ENCODE results near the gene ADGRG7. TPM values are rescaled to one million over a fixed set of nuclear protein-coding genes. Genes with fewer than 3 reads are reported as not detected.
"Not testable (repeated sequence)": the region's sequence is repeated elsewhere in the genome, so short reads cannot be mapped to it uniquely, and the experiment has no call there.

Gene ADGRG7
- polyA plus RNA-seq, 2 donors = not detected

DNA sequence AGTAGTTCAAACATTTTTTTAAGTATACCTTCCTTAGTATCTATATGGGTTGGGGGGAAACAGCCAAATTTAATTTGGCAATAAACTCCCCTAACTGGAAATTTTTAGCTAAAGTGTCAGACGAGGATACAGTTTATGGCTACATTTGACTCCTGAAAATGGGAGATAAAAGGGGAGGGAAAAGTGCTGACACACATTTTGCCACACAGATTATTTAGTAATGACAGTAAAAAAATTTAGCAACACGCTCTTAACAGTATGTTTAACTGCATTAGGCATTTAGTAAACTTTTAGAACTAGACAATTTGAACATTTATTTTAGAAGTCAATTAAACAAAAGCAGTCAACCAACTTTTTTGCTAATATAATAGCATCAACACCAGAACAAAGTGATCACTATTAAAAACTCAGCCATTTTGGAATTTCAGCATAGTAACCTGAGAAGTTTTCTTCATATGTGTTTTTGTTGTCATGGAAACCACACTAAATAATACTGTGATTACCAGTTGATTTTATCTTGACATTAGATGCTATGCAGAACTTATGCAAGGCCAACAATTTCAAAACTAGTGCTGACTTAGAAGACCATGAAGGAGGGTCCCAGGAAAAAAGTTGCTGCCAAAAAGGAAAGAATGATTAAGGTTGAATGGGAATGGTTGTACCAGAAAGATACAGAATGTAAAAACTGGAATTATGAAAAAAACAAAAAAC lies 52.9 kb downstream of the ADGRG7 start:
- H3K4me1 ChIP-seq (ENCODE audit: control insufficient read depth in 2 of 2, insufficient read depth in 2 of 2, low read length in 1 of 2) = no peaks in the 10 kb centered on the region
- 68 to 76% methylated on average over 2 of the region's 2 CpGs for WGBS, 2 donors
- H3K27ac ChIP-seq (ENCODE audit: low read depth in 2 of 2, low read length in 1 of 2) = no peak overlapping the region
- H3K4me3 ChIP-seq (ENCODE audit: low read depth in 1 of 2, low read length in 2 of 2) = no peak overlapping the region
- no peaks in the 10 kb centered on the region for H3K9me3 ChIP-seq (ENCODE audit: control insufficient read depth in 2 of 2, insufficient read depth in 1 of 2, low read depth in 1 of 2, low read length in 1 of 2)
- H3K27me3 ChIP-seq (ENCODE audit: control insufficient read depth in 1 of 2, insufficient read depth in 2 of 2, low read length in 2 of 2) = no peaks in the 10 kb centered on the region
- no peaks in the 10 kb centered on the region for H3K36me3 ChIP-seq (ENCODE audit: control insufficient read depth in 2 of 2, insufficient read depth in 2 of 2, low read length in 1 of 2)

DNA sequence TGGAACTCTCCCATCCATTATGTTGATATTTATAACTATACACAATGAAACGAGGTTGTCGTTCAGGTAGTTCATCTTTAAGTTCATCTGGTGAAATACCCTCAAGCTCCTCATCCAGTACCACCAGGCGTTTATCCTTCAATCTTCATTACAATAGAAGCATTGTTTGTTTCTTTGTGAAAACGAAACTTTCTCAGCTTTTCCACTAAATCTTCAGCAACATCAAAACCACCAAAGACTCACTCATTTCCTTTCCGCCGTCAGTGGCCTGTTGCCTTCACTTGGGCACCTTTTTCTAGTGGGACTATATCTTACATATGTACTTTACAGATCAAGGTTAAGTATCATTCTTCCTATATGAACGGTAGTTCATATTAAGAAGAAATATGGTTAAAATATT lies 55.8 kb downstream of the ADGRG7 start:
- H3K4me3 ChIP-seq (ENCODE audit: low read depth in 1 of 2, low read length in 2 of 2) = no peak overlapping the region
- H3K4me1 ChIP-seq (ENCODE audit: control insufficient read depth in 2 of 2, insufficient read depth in 2 of 2, low read length in 1 of 2) = no peaks in the 10 kb centered on the region
- no peak overlapping the region for H3K27ac ChIP-seq (ENCODE audit: low read depth in 2 of 2, low read length in 1 of 2)
- no peaks in the 10 kb centered on the region for H3K27me3 ChIP-seq (ENCODE audit: control insufficient read depth in 1 of 2, insufficient read depth in 2 of 2, low read length in 2 of 2)
- H3K36me3 ChIP-seq (ENCODE audit: control insufficient read depth in 2 of 2, insufficient read depth in 2 of 2, low read length in 1 of 2) = no peaks in the 10 kb centered on the region
- peaks cover 0 to 2% of the 10 kb centered on the region in 2 donors for H3K9me3 ChIP-seq (ENCODE audit: control insufficient read depth in 2 of 2, insufficient read depth in 1 of 2, low read depth in 1 of 2, low read length in 1 of 2)
- 57 to 64% methylated on average over 7 of the region's 7 CpGs for WGBS, 2 donors

DNA sequence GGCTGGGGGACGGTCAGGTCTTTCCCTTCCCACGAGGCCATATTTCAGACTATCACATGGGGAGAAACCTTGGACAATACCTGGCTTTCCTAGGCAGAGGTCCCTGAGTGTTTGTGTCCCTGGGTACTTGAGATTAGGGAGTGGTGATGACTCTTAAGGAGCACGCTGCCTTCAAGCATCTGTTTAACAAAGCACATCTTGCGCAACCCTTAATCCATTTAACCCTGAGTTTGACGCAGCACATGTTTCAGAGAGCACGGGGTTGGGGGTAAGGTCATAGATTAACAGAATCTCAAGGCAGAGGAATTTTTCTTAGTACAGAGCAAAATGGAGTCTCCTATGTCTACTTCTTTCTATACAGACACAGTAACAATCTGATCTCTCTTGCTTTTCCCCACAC lies 57.3 kb downstream of the ADGRG7 start:
- H3K27me3 ChIP-seq (ENCODE audit: control insufficient read depth in 1 of 2, insufficient read depth in 2 of 2, low read length in 2 of 2); H3K27ac ChIP-seq (ENCODE audit: low read depth in 2 of 2, low read length in 1 of 2): not testable (repeated sequence)

DNA sequence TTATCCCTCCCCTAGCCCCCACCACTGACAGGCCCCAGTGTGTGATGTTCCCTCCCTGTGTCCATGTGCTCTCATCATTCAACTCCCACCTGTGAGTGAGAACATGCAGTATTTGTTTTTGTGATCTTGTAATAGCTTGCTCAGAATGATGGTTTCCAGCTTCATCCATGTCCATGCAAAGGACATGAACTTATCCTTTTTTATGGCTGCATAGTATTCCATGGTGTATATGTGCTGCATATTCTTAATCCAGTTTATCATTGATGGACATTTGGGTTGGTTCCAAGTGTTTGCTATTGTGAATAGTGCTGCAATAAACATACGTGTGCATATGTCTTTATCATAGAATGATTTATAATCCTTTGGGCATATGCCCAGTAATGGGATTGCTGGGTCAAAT lies 57.9 kb downstream of the ADGRG7 start:
- not testable (repeated sequence) for H3K9me3 ChIP-seq (ENCODE audit: control insufficient read depth in 2 of 2, insufficient read depth in 1 of 2, low read depth in 1 of 2, low read length in 1 of 2); H3K4me1 ChIP-seq (ENCODE audit: control insufficient read depth in 2 of 2, insufficient read depth in 2 of 2, low read length in 1 of 2); H3K4me3 ChIP-seq (ENCODE audit: low read depth in 1 of 2, low read length in 2 of 2); H3K36me3 ChIP-seq (ENCODE audit: control insufficient read depth in 2 of 2, insufficient read depth in 2 of 2, low read length in 1 of 2); H3K27me3 ChIP-seq (ENCODE audit: control insufficient read depth in 1 of 2, insufficient read depth in 2 of 2, low read length in 2 of 2); H3K27ac ChIP-seq (ENCODE audit: low read depth in 2 of 2, low read length in 1 of 2)
- 42 to 59% methylated on average over 1 of the region's 1 CpG for WGBS, 2 donors

More for the DNA sequence above, 57.3 kb downstream of the ADGRG7 start:
- WGBS, 2 donors = 46 to 53% methylated on average over 4 to 5 of the region's 6 CpGs
- H3K36me3 ChIP-seq (ENCODE audit: control insufficient read depth in 2 of 2, insufficient read depth in 2 of 2, low read length in 1 of 2); H3K9me3 ChIP-seq (ENCODE audit: control insufficient read depth in 2 of 2, insufficient read depth in 1 of 2, low read depth in 1 of 2, low read length in 1 of 2); H3K4me3 ChIP-seq (ENCODE audit: low read depth in 1 of 2, low read length in 2 of 2); H3K4me1 ChIP-seq (ENCODE audit: control insufficient read depth in 2 of 2, insufficient read depth in 2 of 2, low read length in 1 of 2): not testable (repeated sequence)

DNA sequence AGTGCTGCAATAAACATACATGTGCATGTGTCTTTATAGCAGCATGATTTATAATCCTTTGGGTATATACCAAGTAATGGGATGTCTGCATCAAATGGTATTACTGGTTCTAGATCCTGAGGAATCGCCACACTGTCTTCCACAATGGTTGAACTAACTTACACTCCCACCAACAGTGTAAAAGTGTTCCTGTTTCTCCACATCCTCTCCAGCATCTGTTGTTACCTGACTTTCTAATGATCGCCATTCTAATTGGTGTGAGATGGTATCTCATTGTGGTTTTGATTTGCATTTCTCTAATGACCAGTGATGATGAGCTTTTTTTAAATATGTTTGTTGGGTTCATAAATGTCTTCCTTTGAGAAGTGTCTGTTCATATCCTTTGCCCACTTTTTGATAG lies 61.6 kb downstream of the ADGRG7 start:
- H3K27me3 ChIP-seq (ENCODE audit: control insufficient read depth in 1 of 2, insufficient read depth in 2 of 2, low read length in 2 of 2); H3K4me1 ChIP-seq (ENCODE audit: control insufficient read depth in 2 of 2, insufficient read depth in 2 of 2, low read length in 1 of 2); H3K9me3 ChIP-seq (ENCODE audit: control insufficient read depth in 2 of 2, insufficient read depth in 1 of 2, low read depth in 1 of 2, low read length in 1 of 2); H3K36me3 ChIP-seq (ENCODE audit: control insufficient read depth in 2 of 2, insufficient read depth in 2 of 2, low read length in 1 of 2); H3K4me3 ChIP-seq (ENCODE audit: low read depth in 1 of 2, low read length in 2 of 2); H3K27ac ChIP-seq (ENCODE audit: low read depth in 2 of 2, low read length in 1 of 2): not testable (repeated sequence)
- WGBS, 2 donors = 86 to 92% methylated on average over 2 of the region's 2 CpGs

DNA sequence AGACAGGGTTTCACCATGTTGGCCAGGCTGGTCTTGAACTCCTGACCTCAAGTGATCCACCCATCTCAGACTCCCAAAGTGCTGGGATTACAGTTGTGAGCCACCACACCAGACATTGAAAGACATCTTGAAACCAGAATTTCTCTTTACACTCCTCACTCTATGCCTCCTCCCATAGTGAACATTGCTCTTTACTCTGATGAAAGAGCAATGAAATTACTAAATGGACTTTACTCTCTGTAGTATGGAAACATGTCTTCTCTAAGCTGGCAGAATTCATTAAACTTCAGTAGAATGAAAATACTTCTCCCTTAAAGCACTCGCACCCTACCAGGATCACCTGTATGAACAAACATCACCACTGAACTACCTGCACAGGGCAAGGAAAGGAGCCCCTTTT lies 72.1 kb downstream of the ADGRG7 start:
- H3K27me3 ChIP-seq (ENCODE audit: control insufficient read depth in 1 of 2, insufficient read depth in 2 of 2, low read length in 2 of 2) = no peaks in the 10 kb centered on the region
- H3K36me3 ChIP-seq (ENCODE audit: control insufficient read depth in 2 of 2, insufficient read depth in 2 of 2, low read length in 1 of 2) = no peaks in the 10 kb centered on the region
- H3K9me3 ChIP-seq (ENCODE audit: control insufficient read depth in 2 of 2, insufficient read depth in 1 of 2, low read depth in 1 of 2, low read length in 1 of 2) = no peaks in the 10 kb centered on the region
- H3K4me3 ChIP-seq (ENCODE audit: low read depth in 1 of 2, low read length in 2 of 2) = no peak overlapping the region
- WGBS, 2 donors = 94 to 98% methylated on average over 1 of the region's 1 CpG
- no peaks in the 10 kb centered on the region for H3K4me1 ChIP-seq (ENCODE audit: control insufficient read depth in 2 of 2, insufficient read depth in 2 of 2, low read length in 1 of 2)
- H3K27ac ChIP-seq (ENCODE audit: low read depth in 2 of 2, low read length in 1 of 2) = no peak overlapping the region

DNA sequence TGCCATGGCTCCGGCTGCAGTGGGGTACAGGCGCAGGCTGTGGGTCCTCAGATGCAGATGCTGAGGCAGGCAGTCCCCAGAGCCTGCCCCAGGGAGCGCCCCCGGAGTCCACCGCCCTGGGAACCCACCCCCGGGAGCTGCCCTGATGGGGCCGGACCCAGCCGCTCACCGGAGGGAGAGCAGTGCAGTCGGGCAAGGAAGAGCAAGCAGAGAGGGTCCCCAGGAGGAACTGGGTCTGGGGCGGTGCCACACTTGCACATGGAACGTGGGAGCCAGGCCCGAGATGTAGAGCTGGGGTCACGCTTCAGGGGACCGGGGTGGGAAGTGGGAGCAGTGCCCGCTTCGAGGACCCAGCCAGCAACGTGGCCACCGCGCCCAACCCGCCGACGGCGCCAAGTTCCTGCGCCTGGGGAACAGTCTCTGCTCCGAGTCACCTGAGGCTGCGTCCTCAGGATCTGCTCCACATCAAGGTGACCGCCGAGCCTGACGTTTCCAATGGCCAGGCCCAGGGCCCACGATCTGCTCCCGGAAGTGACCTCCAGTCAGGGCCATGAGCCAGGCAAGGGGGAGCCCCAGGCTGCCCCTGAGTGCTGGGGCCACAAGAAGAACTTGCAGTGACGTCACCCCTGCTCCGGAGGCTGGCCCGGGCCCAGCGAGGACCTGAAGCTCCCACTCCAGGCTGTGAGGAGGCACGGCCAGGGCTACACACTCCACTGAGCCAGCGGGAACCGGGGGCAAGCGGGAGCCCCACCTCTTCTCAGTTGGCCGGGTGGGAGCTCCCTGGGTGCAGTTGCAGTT lies 72.9 kb downstream of the ADGRG7 start:
- H3K27me3 ChIP-seq (ENCODE audit: control insufficient read depth in 1 of 2, insufficient read depth in 2 of 2, low read length in 2 of 2) = no peaks in the 10 kb centered on the region
- no peak overlapping the region for H3K27ac ChIP-seq (ENCODE audit: low read depth in 2 of 2, low read length in 1 of 2)
- no peaks in the 10 kb centered on the region for H3K36me3 ChIP-seq (ENCODE audit: control insufficient read depth in 2 of 2, insufficient read depth in 2 of 2, low read length in 1 of 2)
- 72 to 79% methylated on average over 31 to 41 of the region's 41 CpGs for WGBS, 2 donors
- H3K9me3 ChIP-seq (ENCODE audit: control insufficient read depth in 2 of 2, insufficient read depth in 1 of 2, low read depth in 1 of 2, low read length in 1 of 2) = no peaks in the 10 kb centered on the region
- H3K4me3 ChIP-seq (ENCODE audit: low read depth in 1 of 2, low read length in 2 of 2) = no peak overlapping the region
- no peaks in the 10 kb centered on the region for H3K4me1 ChIP-seq (ENCODE audit: control insufficient read depth in 2 of 2, insufficient read depth in 2 of 2, low read length in 1 of 2)

DNA sequence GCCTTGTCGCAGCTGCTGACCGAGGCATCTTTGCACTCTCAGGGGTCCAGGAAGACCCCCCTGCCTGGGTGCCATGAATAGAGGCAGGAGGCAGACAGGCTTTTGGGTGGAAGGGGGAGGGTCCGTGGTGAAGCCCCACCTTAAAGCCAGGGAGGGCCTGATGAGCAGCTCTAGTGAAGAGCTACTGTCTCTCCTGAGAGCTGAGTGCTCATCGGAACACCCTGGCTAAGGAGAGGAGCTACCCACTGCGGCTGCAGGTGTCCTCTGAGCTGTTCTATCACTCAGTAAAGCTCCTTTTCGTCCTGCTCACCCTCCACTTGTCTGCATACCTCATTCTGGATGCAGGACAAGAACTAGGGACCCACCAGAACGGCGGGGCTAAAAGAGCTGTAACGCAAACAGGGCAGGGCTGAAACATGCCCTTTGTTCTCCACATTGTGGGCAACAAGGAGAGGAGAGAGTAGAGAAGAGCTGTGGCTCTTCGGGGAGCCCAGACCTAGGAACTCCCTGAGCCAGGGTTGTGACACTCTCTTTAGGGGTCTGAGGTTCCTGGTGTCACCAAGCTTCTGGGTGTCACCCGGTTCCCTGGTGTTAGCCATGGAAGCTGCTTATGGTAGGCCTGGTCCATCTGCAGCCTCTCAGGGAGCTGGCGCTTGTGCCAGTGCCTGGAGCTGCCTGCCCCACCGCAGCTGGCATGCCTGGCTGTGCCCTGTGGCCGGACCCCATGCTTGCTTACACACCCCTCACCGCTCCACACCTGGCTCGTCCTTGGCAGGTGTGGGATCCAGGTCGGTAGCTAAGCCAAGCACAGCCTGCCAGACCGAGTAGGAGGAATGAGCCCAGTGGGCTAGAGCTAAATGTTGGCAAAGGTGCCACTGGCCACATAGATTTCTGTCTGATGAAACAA lies 73.7 kb downstream of the ADGRG7 start:
- Histone ChIP-seq H3K4me3 (ENCODE audit: low read depth in 1 of 2, low read length in 2 of 2) (no peak overlapping the region), H3K4me1 (ENCODE audit: control insufficient read depth in 2 of 2, insufficient read depth in 2 of 2, low read length in 1 of 2) (no peaks in the 10 kb centered on the region), H3K36me3 (ENCODE audit: control insufficient read depth in 2 of 2, insufficient read depth in 2 of 2, low read length in 1 of 2) (no peaks in the 10 kb centered on the region), H3K27ac (ENCODE audit: low read depth in 2 of 2, low read length in 1 of 2) (no peak overlapping the region), H3K27me3 (ENCODE audit: control insufficient read depth in 1 of 2, insufficient read depth in 2 of 2, low read length in 2 of 2) (no peaks in the 10 kb centered on the region), H3K9me3 (ENCODE audit: control insufficient read depth in 2 of 2, insufficient read depth in 1 of 2, low read depth in 1 of 2, low read length in 1 of 2) (no peaks in the 10 kb centered on the region)
- 74% methylated on average over 18 of the region's 18 CpGs for WGBS, 2 donors

DNA sequence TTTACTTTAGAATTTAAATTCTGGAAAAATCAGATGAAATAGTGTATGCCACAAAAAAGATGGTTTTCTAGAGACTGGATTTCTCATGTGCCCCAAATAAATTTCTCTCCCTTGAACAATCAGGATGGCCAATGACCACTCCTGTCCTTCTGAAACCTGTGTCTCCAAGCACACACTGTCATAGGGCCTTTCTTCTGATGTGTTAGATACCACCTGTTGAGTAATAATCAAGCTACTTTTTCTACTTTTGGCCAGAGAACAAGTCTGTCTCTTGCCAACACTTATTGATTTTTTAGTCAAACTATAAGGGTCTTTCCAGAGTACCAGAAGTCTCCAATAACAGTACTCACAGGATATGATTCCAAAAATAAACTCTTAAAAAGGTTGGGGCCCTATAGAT lies 83.8 kb downstream of the ADGRG7 start:
- Histone ChIP-seq H3K36me3 (ENCODE audit: control insufficient read depth in 2 of 2, insufficient read depth in 2 of 2, low read length in 1 of 2) (no peaks in the 10 kb centered on the region), H3K27me3 (ENCODE audit: control insufficient read depth in 1 of 2, insufficient read depth in 2 of 2, low read length in 2 of 2) (no peaks in the 10 kb centered on the region), H3K27ac (ENCODE audit: low read depth in 2 of 2, low read length in 1 of 2) (no peak overlapping the region), H3K4me3 (ENCODE audit: low read depth in 1 of 2, low read length in 2 of 2) (no peak overlapping the region), H3K4me1 (ENCODE audit: control insufficient read depth in 2 of 2, insufficient read depth in 2 of 2, low read length in 1 of 2) (peaks cover 0 to 5% of the 10 kb centered on the region in 2 donors), H3K9me3 (ENCODE audit: control insufficient read depth in 2 of 2, insufficient read depth in 1 of 2, low read depth in 1 of 2, low read length in 1 of 2) (peaks cover 0 to 5% of the 10 kb centered on the region in 2 donors)
